ENCODE results near the gene CELF6. TPM values are rescaled to one million over a fixed set of nuclear protein-coding genes. Genes with fewer than 3 reads are reported as not detected.
A peak's percentile ranks its signal among the peaks of the same experiment; 100 is the strongest.
"Not testable (repeated sequence)": the region's sequence is repeated elsewhere in the genome, so short reads cannot be mapped to it uniquely, and the experiment has no call there.

Gene CELF6
- total RNA-seq, 1 donor from 2014 or later = 0.21 TPM

DNA sequence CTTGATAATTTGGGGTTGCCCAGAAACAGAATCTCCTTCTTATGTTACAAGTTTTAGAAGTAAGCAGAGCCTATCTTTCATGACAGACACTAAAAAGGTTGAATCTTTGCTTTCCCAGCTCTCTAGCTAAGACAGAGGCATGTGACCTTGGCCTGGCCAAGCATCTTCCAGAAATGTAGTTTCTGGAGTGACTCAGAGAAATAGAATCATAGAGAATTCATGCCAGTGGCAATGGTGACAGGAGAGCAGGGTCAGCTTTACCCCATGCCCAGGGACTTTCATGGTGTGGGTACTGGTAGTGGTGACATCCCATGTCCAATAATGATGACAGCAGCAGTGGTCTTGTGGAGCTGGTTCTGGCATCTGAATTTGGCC is 43.6 kb downstream of the CELF6 start:
- TF ChIP-seq, protein P1, sequence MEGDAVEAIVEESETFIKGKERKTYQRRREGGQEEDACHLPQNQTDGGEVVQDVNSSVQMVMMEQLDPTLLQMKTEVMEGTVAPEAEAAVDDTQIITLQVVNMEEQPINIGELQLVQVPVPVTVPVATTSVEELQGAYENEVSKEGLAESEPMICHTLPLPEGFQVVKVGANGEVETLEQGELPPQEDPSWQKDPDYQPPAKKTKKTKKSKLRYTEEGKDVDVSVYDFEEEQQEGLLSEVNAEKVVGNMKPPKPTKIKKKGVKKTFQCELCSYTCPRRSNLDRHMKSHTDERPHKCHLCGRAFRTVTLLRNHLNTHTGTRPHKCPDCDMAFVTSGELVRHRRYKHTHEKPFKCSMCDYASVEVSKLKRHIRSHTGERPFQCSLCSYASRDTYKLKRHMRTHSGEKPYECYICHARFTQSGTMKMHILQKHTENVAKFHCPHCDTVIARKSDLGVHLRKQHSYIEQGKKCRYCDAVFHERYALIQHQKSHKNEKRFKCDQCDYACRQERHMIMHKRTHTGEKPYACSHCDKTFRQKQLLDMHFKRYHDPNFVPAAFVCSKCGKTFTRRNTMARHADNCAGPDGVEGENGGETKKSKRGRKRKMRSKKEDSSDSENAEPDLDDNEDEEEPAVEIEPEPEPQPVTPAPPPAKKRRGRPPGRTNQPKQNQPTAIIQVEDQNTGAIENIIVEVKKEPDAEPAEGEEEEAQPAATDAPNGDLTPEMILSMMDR (IDR thresholded peaks at IDR 0.05; ENCODE audit: unreplicated experiment) = no peak
- no peaks in the 10 kb centered on the region for H3K36me3 Mint-ChIP-seq (ENCODE audit: low read depth, unreplicated experiment)
- H3K4me1 Mint-ChIP-seq (ENCODE audit: unreplicated experiment) = peaks cover 16% of the 10 kb centered on the region
- H3K9me3 Mint-ChIP-seq (ENCODE audit: unreplicated experiment) = no peaks in the 10 kb centered on the region
- DNase-seq (ENCODE audit: low spot score) = no peak
- no peak overlapping the region for H3K27ac Mint-ChIP-seq (ENCODE audit: unreplicated experiment)
- H3K4me3 Mint-ChIP-seq (ENCODE audit: unreplicated experiment) = no peak overlapping the region
- peaks cover 2% of the 10 kb centered on the region for H3K27me3 Mint-ChIP-seq (ENCODE audit: unreplicated experiment)

DNA sequence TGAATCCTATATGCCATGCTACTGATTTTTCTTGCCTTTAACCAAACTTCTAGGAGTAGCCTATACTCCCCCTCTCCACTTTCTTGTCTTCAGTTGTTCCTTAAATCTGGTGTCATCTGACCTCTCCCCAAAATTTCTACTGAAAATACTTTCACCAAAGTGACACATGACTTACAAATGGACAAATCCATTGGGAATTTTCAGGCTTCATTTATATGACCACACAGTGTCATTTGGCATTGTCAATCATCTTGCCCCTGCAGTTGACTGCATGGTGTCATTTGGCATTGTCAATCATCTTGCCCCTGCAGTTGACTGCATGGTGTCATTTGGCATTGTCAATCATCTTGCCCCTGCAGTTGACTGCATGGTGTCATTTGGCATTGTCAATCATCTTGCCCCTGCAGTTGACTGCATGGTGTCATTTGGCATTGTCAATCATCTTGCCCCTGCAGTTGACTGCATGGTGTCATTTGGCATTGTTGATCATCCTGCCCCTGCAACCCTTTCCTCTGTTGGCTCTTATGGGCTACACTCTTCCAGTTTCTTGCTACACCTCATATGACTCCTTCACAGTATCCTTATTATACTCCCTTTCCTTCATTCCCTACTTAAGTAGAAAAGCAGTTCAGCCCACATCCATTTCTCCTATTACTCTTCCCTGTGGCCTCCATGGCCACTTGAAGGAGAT is 44.2 kb downstream of the CELF6 start:
- not testable (repeated sequence) for H3K27ac Mint-ChIP-seq (ENCODE audit: unreplicated experiment); H3K9me3 Mint-ChIP-seq (ENCODE audit: unreplicated experiment); H3K4me3 Mint-ChIP-seq (ENCODE audit: unreplicated experiment); H3K36me3 Mint-ChIP-seq (ENCODE audit: low read depth, unreplicated experiment); H3K27me3 Mint-ChIP-seq (ENCODE audit: unreplicated experiment); DNase-seq (ENCODE audit: low spot score)
- H3K4me1 Mint-ChIP-seq (ENCODE audit: unreplicated experiment) = peaks cover 19% of the 10 kb centered on the region

DNA sequence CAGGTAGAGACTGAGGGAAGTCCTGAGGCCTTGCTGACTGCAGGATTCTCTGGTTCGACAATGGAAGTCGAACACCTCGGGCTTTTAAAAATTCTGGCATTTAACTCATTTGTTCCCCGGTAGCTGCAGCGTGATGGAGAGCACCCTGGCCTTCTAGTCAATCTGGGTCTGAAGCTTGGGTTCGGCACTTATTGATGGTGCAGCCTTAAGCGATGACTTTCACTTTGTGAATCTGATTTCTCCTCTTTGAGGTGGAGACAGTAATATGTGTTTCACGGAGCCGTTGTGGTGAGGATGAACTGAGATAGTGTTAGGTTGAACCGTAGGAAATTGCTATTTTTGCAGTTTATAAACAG is 47.0 kb downstream of the CELF6 start:
- no peak for DNase-seq (ENCODE audit: low spot score)
- Mint-ChIP-seq H3K9me3 (ENCODE audit: unreplicated experiment) (no peaks in the 10 kb centered on the region), H3K4me1 (ENCODE audit: unreplicated experiment) (peaks cover 24% of the 10 kb centered on the region), H3K36me3 (ENCODE audit: low read depth, unreplicated experiment) (no peaks in the 10 kb centered on the region), H3K27me3 (ENCODE audit: unreplicated experiment) (peaks cover 2% of the 10 kb centered on the region), H3K27ac (ENCODE audit: unreplicated experiment) (peak overlapping the region; percentile 53), H3K4me3 (ENCODE audit: unreplicated experiment) (peak overlapping the region; percentile 86)
- TF ChIP-seq, protein P1 (IDR thresholded peaks at IDR 0.05; ENCODE audit: unreplicated experiment) = no peak

DNA sequence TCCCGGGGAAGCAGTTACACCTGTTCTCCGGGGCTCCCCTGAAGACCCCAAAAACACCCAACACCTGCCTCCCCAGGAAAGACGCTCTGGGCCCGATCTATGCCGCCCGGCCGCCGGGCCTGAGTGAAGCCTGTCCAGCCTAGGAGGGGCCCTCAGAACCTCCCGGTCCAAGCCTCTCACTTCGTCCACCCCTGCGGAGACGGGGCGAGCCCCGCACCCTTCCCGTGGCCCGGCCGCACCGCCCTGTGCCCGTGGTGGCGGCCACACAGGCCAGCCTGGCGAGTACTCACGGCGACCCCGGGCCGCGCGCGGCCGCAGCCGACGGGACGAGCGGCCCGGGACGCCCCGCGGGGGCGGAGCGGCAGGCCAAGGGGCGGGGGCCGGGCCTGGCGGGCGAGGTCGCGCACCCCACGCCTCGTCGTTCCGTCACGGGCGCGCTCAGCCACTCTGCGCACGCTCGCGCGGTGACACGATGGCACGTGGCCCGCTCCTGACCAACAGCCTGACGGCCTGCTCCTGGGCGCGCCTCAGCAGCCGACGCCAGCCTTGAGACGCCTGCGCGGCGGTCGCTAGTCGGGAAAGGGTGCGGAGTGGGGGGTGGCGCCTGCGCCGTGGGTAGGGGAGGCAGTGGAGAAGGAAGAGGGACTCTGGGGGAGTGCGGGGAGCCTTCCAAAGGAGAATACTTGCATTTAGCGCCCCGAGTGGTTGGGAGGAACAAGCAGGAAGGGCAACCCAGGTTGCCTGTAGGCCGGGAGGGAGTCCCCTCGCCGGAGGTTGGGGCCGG is 47.6 kb downstream of the CELF6 start, which contains the start of gene PARP6:
Gene PARP6, minus strand, starts transcription at position 342 of the 784 bp plus-strand sequence. CDS start 5,077 bp downstream, outside the sequence.
- Mint-ChIP-seq H3K36me3 (ENCODE audit: low read depth, unreplicated experiment) (peaks cover under 1% of the 10 kb centered on the region), H3K4me3 (ENCODE audit: unreplicated experiment) (peak within 1 kb of the TSS; percentile 94), H3K27ac (ENCODE audit: unreplicated experiment) (peak within 1 kb of the TSS; percentile 67), H3K4me1 (ENCODE audit: unreplicated experiment) (peaks cover 24% of the 10 kb centered on the region), H3K9me3 (ENCODE audit: unreplicated experiment) (no peaks in the 10 kb centered on the region), H3K27me3 (ENCODE audit: unreplicated experiment) (peaks cover 2% of the 10 kb centered on the region)
- TF ChIP-seq, protein P1 (IDR thresholded peaks at IDR 0.05; ENCODE audit: unreplicated experiment) = peak; percentile 38
- peak; percentile 97 for DNase-seq (ENCODE audit: low spot score)

DNA sequence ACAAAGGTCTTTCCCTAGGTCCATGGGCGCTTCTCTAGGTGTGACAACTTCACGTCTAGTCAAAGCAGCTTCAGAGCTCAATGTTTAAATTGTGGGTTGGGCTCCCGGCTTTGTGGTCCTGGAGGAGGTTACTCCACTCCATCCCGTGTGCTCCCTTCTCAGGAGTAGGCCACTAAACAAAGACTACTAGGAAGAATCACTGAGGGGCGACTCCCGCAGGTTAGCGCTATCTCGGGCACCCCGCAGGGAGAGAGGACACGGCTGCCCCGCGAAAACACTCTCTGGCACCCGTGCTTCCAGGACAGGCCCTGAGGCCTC is 48.1 kb downstream of the CELF6 start:
- Mint-ChIP-seq H3K36me3 (ENCODE audit: low read depth, unreplicated experiment) (peaks cover 5% of the 10 kb centered on the region), H3K4me3 (ENCODE audit: unreplicated experiment) (peak overlapping the region; percentile 94), H3K27ac (ENCODE audit: unreplicated experiment) (no peak overlapping the region), H3K27me3 (ENCODE audit: unreplicated experiment) (peaks cover 2% of the 10 kb centered on the region), H3K4me1 (ENCODE audit: unreplicated experiment) (peaks cover 24% of the 10 kb centered on the region), H3K9me3 (ENCODE audit: unreplicated experiment) (no peaks in the 10 kb centered on the region)
- TF ChIP-seq, protein P1 (IDR thresholded peaks at IDR 0.05; ENCODE audit: unreplicated experiment) = no peak
- DNase-seq (ENCODE audit: low spot score) = no peak

Data from endothelial cell (in vitro differentiated cells).